HG03520 (cell line): ENCODE data around the gene WAC.
"Not testable (repeated sequence)": the region's sequence is repeated elsewhere in the genome, so short reads cannot be mapped to it uniquely, and the experiment has no call there.

Experiments
- ATAC-seq: cut with Tn5 transposase; IDR thresholded peaks from one replicate; pipeline ENCODE4 v1.9.1; 2021; ENCODE audit warnings: mild to moderate bottlenecking, moderate library complexity; ENCODE audit not compliant: unreplicated experiment

Gene WAC

GRCh38 chr10:28532337-28533185 is at the start of gene WAC:
Gene WAC, plus strand, starts transcription at chr10:28533118. Its CDS starts 462 bp downstream, at chr10:28533580.
- ATAC-seq = peak; percentile 78

- no peak for ATAC-seq
Observed at GRCh38 chr10:28489206-28489605, 43.7 kb upstream of the WAC start.

GRCh38 chr10:28490256-28490865 is 42.6 kb upstream of the WAC start:
- ATAC-seq = not testable (repeated sequence)

- no peak for ATAC-seq
Observed at GRCh38 chr10:28492116-28492920, 40.6 kb upstream of the WAC start.

DNA sequence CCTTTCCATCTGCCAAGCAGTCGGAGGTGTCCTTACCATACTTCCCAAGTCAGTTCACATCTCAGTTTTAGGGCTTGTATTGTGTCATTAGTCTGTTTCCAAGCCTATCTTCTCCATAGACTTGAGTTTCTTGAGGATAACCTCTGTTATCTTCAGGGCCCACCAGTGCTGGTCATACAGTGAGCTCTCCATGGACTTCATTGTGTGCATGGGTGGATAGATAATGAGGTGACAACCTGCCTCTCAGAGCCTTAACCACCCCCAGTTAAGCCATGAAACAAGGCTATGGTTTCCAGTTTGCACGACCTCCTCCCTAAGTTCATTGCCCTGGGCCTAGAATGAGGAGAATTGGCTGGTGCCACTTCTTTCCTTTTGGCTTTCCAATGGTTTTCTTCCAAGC is 38.5 kb upstream of the WAC start:
- ATAC-seq = no peak

- ATAC-seq = no peak
Observed at GRCh38 chr10:28495084-28495483, 37.8 kb upstream of the WAC start.

- no peak for ATAC-seq
Observed at GRCh38 chr10:28496017-28496416, 36.9 kb upstream of the WAC start.

DNA sequence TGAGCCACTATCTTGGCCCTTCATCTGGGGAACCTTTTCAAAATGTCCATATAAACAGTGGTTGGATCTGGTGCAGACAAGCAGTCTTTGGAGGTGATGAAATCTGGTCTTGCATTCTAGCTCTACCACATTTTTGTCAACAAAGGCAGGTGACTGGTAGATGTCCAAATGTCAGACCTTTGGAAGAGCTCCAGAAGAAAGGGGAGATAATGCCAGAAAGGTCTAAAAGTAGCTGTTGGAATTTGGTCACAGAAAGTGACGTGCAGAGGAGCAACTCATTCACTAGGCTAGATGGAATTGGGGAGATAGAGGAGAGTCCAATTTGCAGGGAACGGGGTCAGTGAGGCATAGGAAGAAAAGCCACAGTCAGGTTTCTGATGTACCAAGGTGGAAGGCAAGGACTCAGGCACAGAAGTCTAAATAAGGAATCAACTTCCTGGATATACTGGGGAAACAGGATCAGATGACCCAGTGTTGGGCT is 36.4 kb upstream of the WAC start:
- ATAC-seq = no peak

DNA sequence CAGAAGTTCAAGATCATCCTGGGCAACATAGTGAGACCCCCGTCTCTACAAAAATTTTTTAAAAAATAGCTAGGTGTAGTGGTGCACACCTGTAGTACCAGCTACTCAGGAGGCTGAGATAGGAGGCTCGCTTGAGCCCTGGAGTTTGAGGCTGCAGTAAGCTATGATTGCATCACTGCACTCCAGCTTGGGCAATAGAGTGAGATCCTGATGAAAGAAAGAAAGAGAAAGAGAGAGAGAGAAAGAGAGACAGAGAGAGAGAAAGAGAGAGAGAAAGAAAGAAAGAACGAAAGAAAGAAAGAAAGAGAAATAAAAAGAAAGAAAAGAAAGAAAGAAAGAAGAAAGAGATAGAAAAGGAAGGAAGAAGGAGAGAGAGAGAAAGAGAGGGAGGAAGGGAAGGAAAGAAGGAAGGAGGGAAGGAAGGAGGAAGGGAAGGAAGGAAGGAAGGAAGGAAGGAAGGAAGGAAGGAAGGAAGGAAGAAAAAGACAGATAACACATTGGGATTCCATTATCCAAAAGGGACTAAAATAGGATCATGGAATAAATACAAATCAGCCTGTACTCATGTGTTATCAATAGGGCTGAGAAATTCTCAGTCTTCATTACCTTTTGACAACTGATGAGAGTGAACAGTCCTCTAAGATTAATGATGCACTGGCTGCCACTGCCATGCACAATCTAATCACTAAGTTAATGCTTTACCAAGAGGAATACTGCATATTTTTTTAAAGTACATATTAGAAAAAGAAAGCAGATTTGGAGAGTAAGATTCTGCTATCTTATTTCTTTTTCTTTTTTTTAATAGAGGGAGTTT is 35.4 kb upstream of the WAC start:
- ATAC-seq = no peak

DNA sequence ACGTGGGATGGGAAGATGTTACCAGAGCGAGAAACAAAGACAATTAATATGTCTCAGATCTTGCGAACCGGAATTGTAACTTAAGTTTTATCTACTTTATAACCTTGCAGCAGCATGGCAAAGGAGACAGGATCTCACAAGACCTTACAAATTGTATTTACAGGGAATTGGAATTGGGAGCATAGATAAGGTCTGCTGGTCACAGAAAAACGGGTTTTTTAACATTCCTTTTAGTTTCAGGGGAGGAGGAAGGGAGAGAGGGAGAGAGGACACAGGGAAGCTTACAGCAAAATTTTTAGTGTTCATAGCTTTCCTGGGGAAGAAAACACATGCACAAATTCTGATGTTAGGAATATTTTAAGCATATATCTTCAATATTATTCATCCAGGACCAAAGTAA is 32.7 kb upstream of the WAC start:
- not testable (repeated sequence) for ATAC-seq

- ATAC-seq = no peak
Observed at GRCh38 chr10:28503114-28503513, 29.8 kb upstream of the WAC start.

DNA sequence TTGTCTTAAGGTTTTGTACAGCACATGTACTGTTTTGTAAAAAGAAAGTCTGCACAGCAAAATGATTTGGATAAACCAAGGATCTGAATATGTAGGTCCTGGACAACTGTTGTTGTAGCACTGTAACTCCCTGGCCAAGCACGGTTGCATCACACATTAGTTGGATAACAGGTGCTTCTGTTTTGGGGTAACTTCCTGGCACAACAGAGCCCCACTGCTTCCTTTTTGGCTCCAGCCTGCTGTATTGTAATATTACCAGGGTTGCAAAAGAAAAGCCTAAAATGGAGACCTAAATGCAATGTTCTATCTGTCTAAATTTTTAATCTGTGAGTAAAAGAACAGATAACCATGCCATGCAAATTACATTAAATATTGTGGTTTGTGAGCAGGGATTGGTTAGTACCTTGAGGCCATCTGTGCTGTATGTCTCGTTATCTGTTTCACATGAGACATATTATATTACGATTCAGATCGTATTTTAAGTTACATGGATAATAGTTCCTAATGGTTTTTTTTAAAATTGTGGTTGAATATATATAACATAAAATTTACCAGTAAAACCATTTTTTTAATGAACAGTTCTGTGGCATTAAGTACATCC is 27.5 kb upstream of the WAC start:
- no peak for ATAC-seq

DNA sequence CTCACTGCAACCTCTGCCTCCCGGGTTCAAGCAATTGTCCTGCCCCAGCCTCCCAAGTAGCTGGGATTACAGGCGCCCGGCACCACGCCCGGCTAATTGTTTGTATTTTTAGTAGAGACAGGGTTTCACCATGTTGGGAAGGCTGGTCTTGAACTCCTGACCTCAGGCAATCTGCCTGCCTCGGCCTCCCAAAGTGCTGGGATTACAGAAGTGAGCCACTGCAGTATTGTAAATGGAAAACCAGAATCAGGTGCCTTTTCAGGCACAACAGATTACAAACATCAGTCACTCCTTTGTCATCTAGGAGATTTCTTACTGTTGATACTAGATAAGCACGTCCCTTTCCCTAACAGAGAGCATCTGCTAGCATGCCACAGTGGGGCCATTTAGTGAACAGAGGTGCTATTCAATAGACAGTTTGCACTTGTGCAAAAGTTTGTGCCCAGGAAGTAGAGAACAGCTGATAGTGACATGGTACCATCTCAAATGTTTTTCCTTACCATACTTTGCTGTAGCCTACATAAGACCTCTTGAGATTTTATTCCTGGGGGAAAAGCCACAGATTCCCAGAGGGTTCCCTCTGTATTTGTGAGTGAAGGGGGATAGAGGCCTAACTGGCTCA is 24.5 kb upstream of the WAC start:
- no peak for ATAC-seq

DNA sequence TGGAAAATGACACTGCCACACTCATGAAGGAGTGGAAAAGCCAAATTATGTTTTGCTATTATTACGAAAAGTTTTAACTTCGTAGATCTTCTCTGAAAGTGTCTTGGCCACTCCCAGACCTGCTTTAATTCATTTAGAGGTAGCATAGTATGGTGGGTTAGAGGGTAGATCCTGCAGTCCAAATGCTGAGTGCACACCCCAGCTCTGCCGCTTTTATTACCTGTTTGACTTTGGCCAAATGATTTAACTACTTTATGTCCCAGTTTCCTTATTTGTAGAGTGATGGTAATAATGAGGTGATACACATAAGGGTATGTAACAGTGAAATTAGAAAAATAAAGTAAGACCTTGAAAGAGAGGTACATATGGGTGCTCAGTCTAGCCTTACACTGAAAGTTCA is 23.6 kb upstream of the WAC start:
- ATAC-seq = no peak

DNA sequence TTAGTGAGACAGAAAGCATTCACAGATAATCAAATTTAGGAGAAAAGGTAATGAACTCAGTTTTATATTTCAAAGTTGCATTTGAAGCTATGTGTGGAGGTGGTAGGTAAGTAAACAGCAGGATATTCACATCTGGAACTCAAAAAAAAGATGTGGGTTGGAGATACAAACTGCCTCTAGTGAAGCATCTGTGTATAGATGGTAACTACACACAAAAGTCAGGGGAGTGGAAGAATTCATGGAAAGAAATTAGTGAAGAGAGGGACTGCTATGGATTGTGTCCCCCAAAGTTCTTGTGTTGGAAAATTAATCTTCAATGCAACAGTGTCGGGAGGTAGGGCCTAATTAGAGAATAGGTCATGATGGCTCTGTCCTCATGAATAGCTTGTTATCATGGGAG is 18.3 kb upstream of the WAC start:
- no peak for ATAC-seq

DNA sequence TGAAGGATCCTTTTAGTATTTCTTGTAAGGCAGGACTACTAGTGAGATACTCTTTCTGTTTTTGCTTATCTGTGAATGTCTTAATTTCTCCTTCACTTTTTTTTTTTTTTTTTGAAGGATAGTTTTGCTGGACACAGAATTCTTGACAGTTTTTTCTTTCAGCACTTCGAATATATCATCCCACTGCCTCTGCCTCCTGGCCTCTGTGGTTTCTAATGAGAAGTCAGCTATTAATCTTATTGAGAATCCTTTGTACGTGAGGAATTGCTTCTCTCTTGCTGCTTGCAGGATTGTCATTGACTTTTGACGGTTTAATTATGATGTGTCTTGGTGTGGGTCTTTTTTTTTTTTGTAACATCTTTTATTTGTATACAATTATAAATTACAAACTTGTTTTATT is 12.6 kb upstream of the WAC start:
- no peak for ATAC-seq

GRCh38 chr10:28520828-28521227 is 12.1 kb upstream of the WAC start:
- ATAC-seq = not testable (repeated sequence)

DNA sequence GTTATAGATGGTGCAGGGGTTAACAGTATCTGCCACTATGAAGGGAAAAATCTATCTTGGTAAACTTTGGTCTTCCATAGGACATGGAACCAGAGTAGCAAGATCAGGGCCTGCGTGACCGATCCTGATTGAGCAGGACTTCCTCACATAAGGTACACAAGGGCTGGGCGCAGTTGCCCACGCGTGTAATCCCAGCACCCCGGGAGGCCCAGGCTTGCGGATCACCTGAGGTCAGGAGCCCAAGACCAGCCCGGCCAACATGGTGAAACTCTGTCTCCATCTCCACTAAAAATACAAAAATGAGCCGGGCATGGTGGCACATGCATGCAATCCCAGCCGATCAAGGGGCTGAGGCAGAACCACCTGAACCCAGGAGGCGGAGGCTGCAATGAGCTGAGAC is 11.0 kb upstream of the WAC start:
- ATAC-seq = not testable (repeated sequence)

- no peak for ATAC-seq
Observed at GRCh38 chr10:28523725-28524252, 9.1 kb upstream of the WAC start.

DNA sequence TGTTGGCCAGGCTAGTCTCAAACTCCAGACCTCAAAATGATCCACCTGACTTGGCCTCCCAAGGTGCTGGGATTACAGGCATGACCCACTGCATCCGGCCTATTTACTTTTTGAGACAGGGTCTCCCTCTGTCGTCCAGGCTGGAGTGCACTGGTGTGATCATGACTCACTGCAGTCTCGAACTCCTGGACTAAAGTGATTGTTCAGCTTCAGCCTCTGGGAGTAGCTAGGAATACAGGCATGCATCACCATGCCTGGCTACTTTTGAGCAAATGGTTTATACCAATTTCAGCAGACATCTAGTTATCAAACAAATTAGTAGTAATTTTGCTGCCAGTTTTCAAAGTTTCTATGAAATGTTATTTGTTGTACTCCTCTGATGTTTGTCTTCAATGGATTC is 2.2 kb upstream of the WAC start:
- ATAC-seq = no peak
